OCI-LY3 (cell line): Measurements from ENCODE around the gene MBD4.
"Not testable (repeated sequence)": the region's sequence is repeated elsewhere in the genome, so short reads cannot be mapped to it uniquely, and the experiment has no call there.

Experiments used
- H2AFZ ChIP-seq: fragments of 200-600, 300-600 bp; shearing (Covaris generic); 2 replicates; pipeline ENCODE4 v1.6.0; 2014; ENCODE audit warnings: antibody characterized with exemption, low read depth, low read length
- H3K27ac ChIP-seq: fragments of 200-600, 300-600 bp; sonication (generic); 2 replicates; pipeline ENCODE4 v1.5.1; 2014; ENCODE audit warnings: mild to moderate bottlenecking, low read length, moderate library complexity, mixed read lengths
- H3K27me3 ChIP-seq: fragments of 200-600, 300-600 bp; sonication (generic); 2 replicates; pipeline ENCODE4 v1.6.1; 2014; ENCODE audit warnings: low read depth, low read length, mixed read lengths
- H3K36me3 ChIP-seq: fragments of 200-600, 300-600 bp; sonication (generic); replicated peaks from 2 replicates; pipeline ENCODE3; 2014; ENCODE audit warnings: low read depth, low read length, mixed read lengths
- H3K4me1 ChIP-seq: fragments of 300-600, 200-600 bp; sonication (generic); 2 replicates; pipeline ENCODE4 v1.6.1; 2014; ENCODE audit warnings: low read length, mixed read lengths
- H3K4me2 ChIP-seq: fragments of 200-600, 300-600 bp; sonication (generic); 2 replicates; pipeline ENCODE4 v1.6.1; 2014; ENCODE audit warnings: low read length, mixed read lengths
- H3K4me3 ChIP-seq: fragments of 300-600, 200-600 bp; sonication (generic); 2 replicates; pipeline ENCODE4 v1.5.1; 2014; ENCODE audit warnings: antibody characterized with exemption, mild to moderate bottlenecking, low read length, moderate library complexity
- H3K79me2 ChIP-seq: fragments of 300-600, 200-600 bp; shearing (Covaris generic); 2 replicates; pipeline ENCODE4 v1.6.1; 2014; ENCODE audit warnings: mild to moderate bottlenecking, low read length, mixed read lengths
- H3K9ac ChIP-seq: fragments of 300-600, 200-600 bp; shearing (Covaris generic); 2 replicates; pipeline ENCODE4 v1.6.0; 2014; ENCODE audit warnings: mild to moderate bottlenecking, low read length, moderate library complexity
- H3K9me3 ChIP-seq: fragments of 200-600, 300-600 bp; shearing (Covaris generic); 2 replicates; pipeline ENCODE4 v1.6.1; 2014; ENCODE audit warnings: low read length, mixed read lengths; ENCODE audit not compliant: insufficient read depth
- H4K20me1 ChIP-seq: fragments of 200-600, 300-600 bp; sonication (generic); 2 replicates; pipeline ENCODE4 v1.6.1; 2016; ENCODE audit warnings: low read length, mixed read lengths; ENCODE audit not compliant: insufficient read depth
- CTCF ChIP-seq: fragments of 200-600, 300-600 bp; sonication (generic); IDR thresholded peaks from 2 replicates; pipeline ENCODE4 v1.5.1; 2014; ENCODE audit warnings: antibody characterized with exemption, low read length, low read depth
- EZH2phosphoT487 ChIP-seq: fragments of 200-600 bp; shearing (Covaris generic); IDR thresholded peaks from 2 replicates; pipeline ENCODE4 v1.6.1; 2018; ENCODE audit warnings: antibody characterized with exemption, mixed run types, low read depth

MBD4 gene

GRCh38 chr3:129415378-129415777 is 24.4 kb downstream of the MBD4 start:
- no peaks in the 10 kb centered on the region for H3K36me3 ChIP-seq
- H3K4me2 ChIP-seq = no peak overlapping the region
- no peak overlapping the region for H3K27ac ChIP-seq
- TF ChIP-seq EZH2phosphoT487 = no peak
- TF ChIP-seq CTCF = no peak
- no peaks in the 10 kb centered on the region for H3K79me2 ChIP-seq
- no peak overlapping the region for H2AFZ ChIP-seq
- H3K4me1 ChIP-seq = peaks cover 3% of the 10 kb centered on the region; the same call in 1 of the 2 replicates
- no peaks in the 10 kb centered on the region for H3K9me3 ChIP-seq
- no peaks in the 10 kb centered on the region for H4K20me1 ChIP-seq
- H3K27me3 ChIP-seq = no peaks in the 10 kb centered on the region
- no peak overlapping the region for H3K4me3 ChIP-seq
- H3K9ac ChIP-seq = no peak overlapping the region

GRCh38 chr3:129413687-129414506 is 25.9 kb downstream of the MBD4 start:
- Histone ChIP-seq H3K79me2 (no peaks in the 10 kb centered on the region), H3K4me3 (no peak overlapping the region), H3K27me3 (no peaks in the 10 kb centered on the region), H3K9ac (no peak overlapping the region), H3K9me3 (no peaks in the 10 kb centered on the region), H3K4me2 (no peak overlapping the region), H2AFZ (no peak overlapping the region), H4K20me1 (no peaks in the 10 kb centered on the region), H3K36me3 (no peaks in the 10 kb centered on the region), H3K4me1 (peaks cover 3% of the 10 kb centered on the region; the same call in 1 of the 2 replicates), H3K27ac (no peak overlapping the region)
- TF ChIP-seq CTCF (no peak), EZH2phosphoT487 (no peak)

DNA sequence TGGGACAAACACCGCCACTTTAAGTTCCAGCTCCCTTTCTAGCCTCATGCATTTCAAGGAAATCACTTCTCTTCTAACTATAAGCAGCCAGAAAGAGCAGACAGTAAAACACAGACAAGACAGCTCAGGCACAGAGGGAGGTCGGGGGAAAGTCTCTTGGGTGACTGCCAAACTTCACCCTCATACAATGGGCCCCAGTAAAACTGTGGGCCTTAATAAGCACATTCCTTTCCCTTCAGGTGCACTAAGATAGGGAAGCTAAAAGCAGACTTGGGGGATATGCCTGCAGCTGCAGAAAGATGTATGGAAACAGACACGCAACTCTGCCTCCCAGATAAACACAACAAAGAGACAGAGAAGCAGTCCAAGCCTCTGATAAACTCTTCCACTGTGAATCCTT is 26.5 kb downstream of the MBD4 start:
- H3K9me3 ChIP-seq, H3K4me2 ChIP-seq, H2AFZ ChIP-seq: not testable (repeated sequence)

GRCh38 chr3:129412542-129413198 is 27.1 kb downstream of the MBD4 start:
- TF ChIP-seq EZH2phosphoT487 (no peak), CTCF (no peak)
- no peak overlapping the region for H3K27ac ChIP-seq
- no peaks in the 10 kb centered on the region for H3K9me3 ChIP-seq
- no peaks in the 10 kb centered on the region for H4K20me1 ChIP-seq
- H3K4me1 ChIP-seq = peaks cover 3% of the 10 kb centered on the region; the same call in 1 of the 2 replicates
- H3K4me3 ChIP-seq = no peak overlapping the region
- no peaks in the 10 kb centered on the region for H3K27me3 ChIP-seq
- H3K9ac ChIP-seq = no peak overlapping the region
- H2AFZ ChIP-seq = no peak overlapping the region
- H3K4me2 ChIP-seq = no peak overlapping the region
- no peaks in the 10 kb centered on the region for H3K36me3 ChIP-seq
- H3K79me2 ChIP-seq = no peaks in the 10 kb centered on the region

More for the DNA sequence above, 26.5 kb downstream of the MBD4 start:
- not testable (repeated sequence) for H3K79me2 ChIP-seq, H3K27me3 ChIP-seq, H3K4me3 ChIP-seq, H3K27ac ChIP-seq, H3K36me3 ChIP-seq, H3K4me1 ChIP-seq, H4K20me1 ChIP-seq, H3K9ac ChIP-seq
